SH-SY5Y (cell line): ENCODE measurements around the gene NFKBIE.

Source experiments
- GATA2 ChIP-seq: IDR thresholded peaks from 2 replicates; pipeline ENCODE4 v1.6.1; 2011; ENCODE audit warnings: mild to moderate bottlenecking, low read depth, low read length
- GATA3 ChIP-seq: IDR thresholded peaks from 2 replicates; pipeline ENCODE4 v1.6.1; 2011; ENCODE audit warnings: low read depth, mild to moderate bottlenecking, low read length, moderate library complexity

The NFKBIE gene

GRCh38 chr6:44270526-44271405 lies 5.4 kb upstream of the NFKBIE start:
- TF ChIP-seq GATA3 (no peak), GATA2 (no peak)

GRCh38 chr6:44269921-44270525 lies 4.7 kb upstream of the NFKBIE start, which contains the start of gene TMEM151B:
TSS of gene TMEM151B (plus strand) at chr6:44270450. CDS start at chr6:44270743, 293 bp downstream.
- TF ChIP-seq GATA3 (no peak), GATA2 (no peak)

DNA sequence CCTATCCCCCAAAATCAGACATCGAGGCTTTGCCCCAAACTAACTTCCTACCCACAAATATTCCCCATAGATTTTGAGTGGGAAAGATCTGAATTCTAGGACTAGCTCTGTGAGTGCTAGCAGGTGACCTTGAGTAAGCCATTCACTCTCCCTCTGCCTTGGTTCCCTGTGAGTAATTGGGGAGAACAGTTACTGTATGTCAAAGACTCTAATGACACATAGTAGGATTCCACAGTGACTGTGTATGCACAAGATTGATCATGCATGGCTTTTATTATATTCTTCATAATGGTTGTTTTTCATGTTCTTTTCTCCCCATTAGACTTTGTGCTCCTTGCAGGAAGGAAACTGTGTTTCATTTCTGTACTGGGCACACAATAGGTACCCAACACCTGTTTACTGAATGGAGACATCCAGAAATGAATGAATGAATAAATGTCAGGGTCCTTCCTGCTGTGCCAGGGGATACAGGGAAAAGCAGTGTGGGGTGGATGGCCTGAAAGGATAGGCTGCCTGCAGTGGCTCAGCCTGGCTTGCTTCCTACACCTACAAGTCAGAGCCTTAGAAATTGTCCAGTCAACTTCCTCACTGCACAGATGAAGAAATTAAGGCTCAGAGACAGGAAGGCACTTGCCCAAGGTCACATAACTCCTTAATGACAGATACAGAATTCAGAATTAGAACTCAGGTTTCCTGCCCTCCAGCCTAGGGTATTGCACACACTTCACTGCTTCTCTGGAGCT lies 4.0 kb upstream of the NFKBIE start:
- TF ChIP-seq GATA2 (no peak), GATA3 (no peak)

GRCh38 chr6:44268095-44268628 lies 2.8 kb upstream of the NFKBIE start:
- TF ChIP-seq GATA2: no peak
- TF ChIP-seq GATA3: no peak

- no peak for TF ChIP-seq GATA2
- TF ChIP-seq GATA3: no peak
Observed at GRCh38 chr6:44267252-44267651, 1.9 kb upstream of the NFKBIE start.

GRCh38 chr6:44266347-44266746 lies 996 bp upstream of the NFKBIE start:
- no peak for TF ChIP-seq GATA2

GRCh38 chr6:44265722-44266233 lies 427 bp upstream of the NFKBIE start:
- TF ChIP-seq GATA2 (no peak), GATA3 (no peak)

DNA sequence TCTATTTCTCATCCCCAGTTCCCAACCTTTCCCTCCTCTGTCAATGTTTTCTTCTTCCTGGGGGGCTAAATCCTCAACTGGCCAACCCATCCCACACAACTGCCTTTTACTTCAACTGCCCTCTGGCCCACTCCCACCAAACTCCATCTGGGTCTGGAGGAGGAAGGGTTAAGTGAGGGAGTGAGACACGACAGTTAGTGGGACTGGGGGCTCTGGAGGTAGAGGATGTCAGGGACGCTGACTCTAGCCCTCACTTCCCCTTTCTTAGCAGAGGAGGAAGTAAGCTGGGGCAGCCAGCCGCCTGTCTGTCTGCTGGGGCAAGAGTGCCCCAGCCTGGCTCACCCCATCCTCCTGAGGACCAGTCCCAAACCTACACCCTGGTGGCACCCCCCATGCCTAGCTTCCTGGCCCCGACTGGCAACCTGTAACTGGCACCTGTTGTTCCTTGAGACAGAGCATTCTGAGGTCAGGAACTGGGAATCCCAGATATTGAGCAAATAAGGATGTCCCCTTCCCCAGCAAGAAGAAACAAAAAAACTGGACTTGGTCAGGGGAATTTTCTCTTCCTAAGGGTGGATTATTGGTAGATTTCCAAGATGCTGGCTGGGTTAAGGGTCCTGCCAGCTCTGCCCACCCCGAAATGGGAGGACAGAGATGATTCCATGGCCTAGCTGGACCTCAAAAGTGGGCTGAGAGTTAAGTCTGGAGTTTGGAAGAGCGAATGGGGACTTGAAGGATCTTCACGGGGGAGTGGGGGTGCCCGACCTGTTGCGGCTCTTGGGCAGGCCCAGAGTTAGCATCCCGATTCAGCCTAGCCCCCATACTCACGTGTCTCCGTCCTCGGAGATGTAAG lies 971 bp downstream of the NFKBIE start:
- TF ChIP-seq GATA3: no peak
- TF ChIP-seq GATA2: no peak

- TF ChIP-seq GATA3 (no peak), GATA2 (no peak)
Observed at GRCh38 chr6:44263354-44264100, 1.8 kb downstream of the NFKBIE start.

GRCh38 chr6:44262467-44263353 lies 2.6 kb downstream of the NFKBIE start:
- TF ChIP-seq GATA3: no peak
- no peak for TF ChIP-seq GATA2

DNA sequence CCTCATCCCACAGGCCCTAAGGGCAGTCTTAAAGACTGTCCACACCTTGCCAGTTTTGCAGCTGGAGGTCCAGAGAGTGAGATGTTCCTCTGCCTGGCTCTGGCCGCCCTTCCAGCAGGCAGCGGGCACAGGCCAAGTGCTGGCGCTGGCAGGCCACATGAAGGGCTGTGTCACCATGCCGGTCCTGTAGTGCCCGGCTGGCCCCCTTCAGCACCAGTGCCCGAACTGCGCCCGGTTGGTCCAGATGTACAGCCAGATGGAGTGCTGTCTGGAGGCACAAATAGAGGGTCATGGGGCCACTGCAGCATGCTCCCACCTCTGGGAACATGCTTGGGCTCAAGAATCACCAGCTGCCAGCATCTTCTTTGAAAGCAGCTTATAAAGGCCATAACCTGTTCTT lies 3.8 kb downstream of the NFKBIE start:
- TF ChIP-seq GATA3 (no peak), GATA2 (no peak)
